HG03565 (cell line): Measurements from ENCODE around the gene PLPP3.

Experiments
- ATAC-seq: cut with Tn5 transposase; IDR thresholded peaks from one replicate; pipeline ENCODE4 v1.9.1; 2021; ENCODE audit warnings: mild to moderate bottlenecking, moderate library complexity; ENCODE audit not compliant: unreplicated experiment

Gene PLPP3

DNA sequence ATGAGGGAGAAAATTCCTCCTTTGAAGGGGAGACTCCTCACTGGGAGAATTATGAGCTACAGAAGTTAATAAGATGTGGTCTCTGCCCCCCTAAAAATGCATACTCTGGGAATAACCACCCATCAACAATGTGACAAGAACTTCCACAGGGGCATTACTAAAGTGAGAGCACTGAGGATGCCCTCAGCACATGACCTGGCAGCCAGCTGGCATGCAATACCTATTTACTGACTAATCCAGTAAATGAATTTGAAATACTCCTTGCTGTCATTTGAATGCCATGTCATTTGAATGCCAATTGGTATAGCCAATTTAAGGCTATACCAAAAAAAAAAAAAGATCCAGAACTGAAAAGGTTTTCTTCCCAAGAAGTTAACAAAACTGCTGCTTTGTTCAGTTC lies 30.8 kb downstream of the PLPP3 start:
- ATAC-seq: no peak

- ATAC-seq: no peak
Observed at GRCh38 chr1:56547977-56548376, 31.4 kb downstream of the PLPP3 start.

DNA sequence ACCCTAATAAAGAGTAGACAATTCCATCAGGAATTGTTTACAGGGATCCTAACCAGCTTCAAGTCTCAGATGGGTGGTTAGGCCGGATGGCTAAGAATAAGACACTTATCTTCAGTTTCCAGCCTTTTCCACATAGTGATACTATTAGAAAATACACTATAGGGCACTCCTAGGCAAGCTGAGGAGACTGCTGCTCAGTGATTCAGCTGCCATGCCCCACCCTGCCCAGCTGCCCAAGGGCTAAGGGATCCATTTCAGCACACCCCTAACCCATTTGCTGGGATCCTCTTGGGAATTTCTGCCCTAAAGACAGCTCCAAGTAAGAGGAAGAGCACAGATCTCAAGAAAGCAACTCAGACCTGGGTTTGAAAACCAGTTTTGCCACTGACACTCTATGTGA lies 31.9 kb downstream of the PLPP3 start:
- no peak for ATAC-seq

- ATAC-seq: no peak
Observed at GRCh38 chr1:56545711-56546110, 33.7 kb downstream of the PLPP3 start.

DNA sequence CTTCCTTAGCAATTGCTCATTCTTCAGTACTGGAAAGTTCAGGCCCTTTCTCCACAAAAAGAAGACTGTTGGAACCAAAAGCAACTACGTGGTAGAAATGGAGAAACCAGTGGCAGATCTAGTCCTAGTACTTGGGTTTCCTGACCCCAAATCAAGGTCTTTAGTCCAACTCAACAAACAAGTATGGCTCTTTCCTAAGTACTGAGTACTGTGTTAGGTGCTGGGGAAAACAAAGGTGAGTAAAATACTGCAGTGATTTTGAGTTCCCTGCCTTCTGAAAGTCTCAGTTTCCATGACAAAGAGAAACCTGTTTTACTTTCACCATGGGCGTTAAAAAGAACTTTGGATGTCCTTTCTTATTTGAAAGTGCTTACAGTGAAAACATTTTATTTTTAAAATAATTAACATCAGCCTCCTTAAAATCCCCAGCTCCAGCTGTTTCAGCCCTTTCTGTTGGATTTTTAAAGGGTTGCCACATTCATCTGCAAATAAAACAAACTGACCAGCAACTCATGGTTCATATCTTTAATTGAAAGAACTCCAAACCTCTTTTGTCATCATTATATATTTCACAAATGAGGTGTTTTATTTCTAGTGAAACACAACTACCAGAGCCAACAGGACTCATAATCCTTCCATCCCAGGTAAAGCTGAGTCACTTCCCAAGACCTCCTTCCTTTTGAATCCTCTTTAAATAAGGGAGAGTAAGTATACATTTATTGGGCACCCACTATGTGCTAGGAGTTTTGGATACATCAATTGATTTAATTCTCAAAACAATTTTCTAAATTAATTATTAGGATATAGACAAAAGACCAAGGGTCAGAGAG lies 35.4 kb downstream of the PLPP3 start:
- no peak for ATAC-seq

DNA sequence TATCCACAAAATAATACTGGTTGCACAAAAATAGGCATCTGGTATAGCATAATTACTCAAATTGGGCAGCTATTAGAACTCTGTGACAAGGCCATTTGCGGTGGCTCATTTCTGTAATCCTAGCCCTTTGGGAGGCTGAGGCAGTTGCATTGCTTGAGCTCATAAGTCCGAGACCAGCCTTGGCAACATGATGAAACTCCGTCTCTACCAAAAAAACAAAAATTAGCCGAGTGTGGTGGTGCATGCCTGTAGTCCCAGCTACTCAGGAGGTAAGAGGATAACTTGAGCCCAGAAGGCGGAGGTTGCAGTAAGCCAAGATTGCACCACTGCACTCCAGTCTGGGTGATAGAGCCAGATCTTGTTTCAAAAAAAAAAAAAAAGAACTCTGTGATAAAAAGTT lies 36.7 kb downstream of the PLPP3 start:
- no peak for ATAC-seq

DNA sequence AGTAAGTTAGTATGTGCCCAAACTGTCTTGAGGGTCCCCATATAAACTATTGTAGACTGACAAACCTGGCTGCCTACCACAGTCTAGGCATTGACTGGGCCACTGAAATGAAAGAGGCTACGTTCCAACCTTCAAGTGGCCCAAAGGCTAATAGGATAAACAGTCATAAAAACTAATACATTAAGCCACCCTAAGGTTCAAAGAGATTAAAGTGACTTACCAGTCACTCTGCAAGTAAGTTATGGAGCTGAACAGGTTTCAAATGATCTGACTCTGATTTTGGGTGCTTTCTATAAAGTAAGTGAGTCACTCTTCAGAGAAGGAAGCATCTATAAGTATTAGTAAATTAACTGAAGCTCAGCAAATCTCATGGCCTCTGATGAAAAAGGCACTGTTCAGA lies 38.0 kb downstream of the PLPP3 start:
- ATAC-seq: no peak

DNA sequence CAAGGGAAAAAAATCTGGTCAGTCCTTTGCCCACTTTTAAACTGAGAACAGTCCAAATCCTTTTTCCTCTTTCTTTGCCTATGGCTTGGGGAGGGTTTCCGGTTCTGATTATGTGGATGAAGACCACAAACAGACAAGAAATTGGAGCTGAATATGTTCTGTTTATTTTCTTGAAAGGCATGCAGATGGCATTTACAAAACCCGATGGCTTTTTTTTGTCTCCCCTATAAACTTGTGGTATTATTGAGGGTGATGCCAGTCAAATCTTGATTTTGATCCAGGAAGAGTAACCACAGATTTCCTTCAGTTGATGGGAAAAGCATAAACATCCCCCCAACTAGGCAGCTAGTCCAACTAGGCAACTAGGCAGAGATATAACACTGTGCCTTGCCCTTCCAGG lies 38.9 kb downstream of the PLPP3 start:
- no peak for ATAC-seq

- ATAC-seq: no peak
Observed at GRCh38 chr1:56539520-56539931, 39.8 kb downstream of the PLPP3 start.

DNA sequence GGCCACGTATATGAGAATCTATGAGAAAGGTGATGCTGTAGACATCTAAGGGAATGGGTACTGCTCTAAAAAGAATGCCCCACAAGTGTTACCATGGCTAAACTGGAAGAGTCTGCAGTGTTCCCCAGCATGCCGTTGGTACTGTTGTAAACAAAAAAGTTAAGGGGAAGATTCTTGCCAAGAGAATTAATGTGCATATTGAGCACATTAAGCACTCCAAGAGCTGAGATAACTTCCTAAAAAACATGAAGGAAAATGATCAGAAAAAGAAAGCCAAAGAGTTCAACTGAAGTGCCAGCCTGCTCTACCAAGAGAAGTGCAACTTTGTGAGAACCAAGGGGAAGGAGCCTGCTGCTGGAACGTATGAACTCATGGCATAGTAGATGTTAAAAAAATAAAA lies 40.8 kb downstream of the PLPP3 start:
- no peak for ATAC-seq

DNA sequence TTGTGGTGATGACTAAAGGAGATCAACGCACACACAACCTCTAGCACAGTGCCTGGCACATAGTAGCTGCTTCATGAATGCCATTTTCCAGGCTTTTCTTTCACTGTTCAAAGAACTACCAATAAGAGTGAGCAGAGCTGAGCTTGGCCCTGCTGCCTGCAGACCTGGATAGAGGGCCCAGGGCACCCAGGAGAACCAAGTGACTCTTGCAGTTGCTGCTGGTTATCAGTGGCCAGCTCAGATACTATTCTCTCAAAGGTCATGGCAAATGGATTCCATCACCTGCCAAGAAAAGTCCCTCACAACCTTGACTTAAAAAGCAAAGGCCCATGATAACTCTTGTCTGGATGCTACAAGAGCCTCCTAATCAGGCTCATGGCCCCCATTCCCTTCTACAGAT lies 41.7 kb downstream of the PLPP3 start:
- ATAC-seq: no peak

- ATAC-seq: no peak
Observed at GRCh38 chr1:56535939-56536338, 43.4 kb downstream of the PLPP3 start.

GRCh38 chr1:56535362-56535761 lies 44.0 kb downstream of the PLPP3 start:
- no peak for ATAC-seq

DNA sequence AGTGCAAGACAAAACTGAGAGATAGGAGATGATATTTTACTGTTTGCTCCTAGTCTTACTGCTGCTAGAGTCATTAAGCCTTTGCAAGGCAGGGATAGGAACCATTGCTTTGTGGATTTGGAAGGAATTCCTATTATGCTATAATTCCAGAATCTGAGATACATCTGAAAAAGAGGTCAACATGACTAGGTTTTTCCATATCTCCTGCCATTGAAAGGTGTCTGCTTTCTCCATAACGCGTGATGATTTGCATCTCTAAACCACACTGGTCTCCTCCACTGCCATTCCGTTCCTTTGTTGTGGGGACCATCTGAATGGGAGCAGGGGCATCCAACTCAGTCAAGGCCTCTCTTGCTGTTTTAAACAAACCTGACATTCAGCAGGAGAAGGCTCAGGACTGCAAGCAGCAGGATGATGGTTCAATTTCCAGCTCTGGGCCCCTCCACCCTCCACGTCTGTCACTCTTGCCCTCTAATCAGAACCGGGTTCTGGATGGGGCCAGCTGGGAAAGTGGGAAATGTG lies 45.2 kb downstream of the PLPP3 start:
- no peak for ATAC-seq

- ATAC-seq: peak; percentile 88
Observed at GRCh38 chr1:56533621-56534020, 45.7 kb downstream of the PLPP3 start.

GRCh38 chr1:56533197-56533596 lies 46.2 kb downstream of the PLPP3 start:
- ATAC-seq: no peak

GRCh38 chr1:56532350-56532683 lies 47.0 kb downstream of the PLPP3 start:
- no peak for ATAC-seq

DNA sequence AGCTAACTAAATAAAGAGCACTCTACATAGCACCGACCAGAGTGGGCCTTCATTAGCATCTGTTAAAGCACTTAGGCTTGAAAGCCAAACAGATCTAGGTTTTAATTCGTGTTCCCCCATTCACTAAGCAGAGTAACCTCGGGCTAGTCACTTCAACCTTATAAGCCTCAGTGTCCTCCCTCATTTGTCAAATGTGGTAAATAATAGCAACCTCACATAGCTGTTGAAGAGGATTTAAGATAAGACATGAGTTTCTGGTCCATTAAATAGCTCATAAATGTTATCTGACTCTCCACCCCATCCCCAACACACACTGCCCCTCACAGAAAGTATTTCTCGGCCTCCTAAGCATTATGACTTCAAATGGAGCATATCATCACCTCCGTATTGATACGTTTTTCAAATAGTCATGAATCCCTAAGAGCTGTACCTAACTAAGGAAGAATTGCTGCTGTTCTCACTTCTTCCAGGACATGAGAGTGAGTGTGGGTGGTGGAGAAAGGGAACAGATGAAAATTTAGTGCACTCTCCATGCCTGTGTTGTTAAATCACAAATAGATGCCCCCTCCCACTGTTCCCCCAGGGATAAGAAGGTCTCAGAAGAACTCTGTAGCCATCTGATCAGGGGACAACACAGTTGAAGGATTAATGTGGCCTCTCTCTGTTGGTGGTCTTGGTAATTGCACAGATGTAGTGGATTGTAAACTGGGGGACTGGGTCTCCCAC lies 47.6 kb downstream of the PLPP3 start:
- no peak for ATAC-seq

GRCh38 chr1:56529801-56530200 lies 49.6 kb downstream of the PLPP3 start:
- ATAC-seq: no peak

GRCh38 chr1:56527548-56528302 lies 51.6 kb downstream of the PLPP3 start:
- ATAC-seq: no peak

GRCh38 chr1:56526571-56527174 lies 52.7 kb downstream of the PLPP3 start:
- peak; percentile 73 for ATAC-seq
